GM18505 (cell line): Measurements from ENCODE around the gene MYOF.
A peak's percentile ranks its signal among the peaks of the same experiment; 100 is the strongest.

ENCODE experiments used
- ATAC-seq: cut with Tn5 transposase; IDR thresholded peaks from one replicate; pipeline ENCODE4 v1.9.1; 2021; ENCODE audit not compliant: unreplicated experiment
- POLR2A ChIP-seq: IDR thresholded peaks from 4 replicates; pipeline ENCODE4 v1.6.1; 2011; ENCODE audit warnings: borderline replicate concordance; ENCODE audit not compliant: insufficient read depth, insufficient read length; ENCODE audit errors: extremely low read depth

MYOF gene

GRCh38 chr10:93274419-93274818 lies 207.7 kb downstream of the MYOF start:
- TF ChIP-seq POLR2A: no peak
- no peak for ATAC-seq

- ATAC-seq: no peak
- no peak for TF ChIP-seq POLR2A
Measured at GRCh38 chr10:93272884-93273675, 209.1 kb downstream of the MYOF start.

- no peak for ATAC-seq
Measured at GRCh38 chr10:93271347-93271746, 210.8 kb downstream of the MYOF start.

GRCh38 chr10:93269281-93269680 lies 212.9 kb downstream of the MYOF start:
- TF ChIP-seq POLR2A: no peak
- no peak for ATAC-seq

More at GRCh38 chr10:93271347-93271746, 210.8 kb downstream of the MYOF start:
- no peak for TF ChIP-seq POLR2A

GRCh38 chr10:93268021-93268420 lies 214.1 kb downstream of the MYOF start:
- TF ChIP-seq POLR2A: no peak
- ATAC-seq: no peak

- peak; percentile 98 for ATAC-seq
- no peak for TF ChIP-seq POLR2A
Measured at GRCh38 chr10:93267521-93267920, 214.6 kb downstream of the MYOF start.

GRCh38 chr10:93266858-93267257 lies 215.3 kb downstream of the MYOF start:
- TF ChIP-seq POLR2A: no peak
- no peak for ATAC-seq

GRCh38 chr10:93261961-93262610 lies 220.0 kb downstream of the MYOF start:
- no peak for ATAC-seq
- TF ChIP-seq POLR2A: no peak

- ATAC-seq: no peak
- no peak for TF ChIP-seq POLR2A
Measured at GRCh38 chr10:93261089-93261488, 221.0 kb downstream of the MYOF start.

- TF ChIP-seq POLR2A: no peak
- ATAC-seq: no peak
Measured at GRCh38 chr10:93259126-93259525, 223.0 kb downstream of the MYOF start.
